Mononuclear cell (primary cell): ENCODE measurements around the gene GHRHR. TPM values are rescaled to one million over a fixed set of nuclear protein-coding genes. Genes with fewer than 3 reads are reported as not detected.

Source experiments
- H3K27me3 ChIP-seq: 2 replicates; pipeline ENCODE4 v1.6.0; 2011; ENCODE audit warnings: low read length, control low read depth; ENCODE audit not compliant: insufficient read depth
- H3K4me1 ChIP-seq: 2 replicates; pipeline ENCODE4 v1.5.1; 2011; ENCODE audit warnings: mild to moderate bottlenecking, low read length, control low read depth; ENCODE audit not compliant: insufficient read depth
- H3K4me3 ChIP-seq: 2 replicates; pipeline ENCODE4 v1.5.1; 2011; ENCODE audit warnings: mild to moderate bottlenecking, low read length, moderate library complexity
- H3K9me3 ChIP-seq: 2 replicates; pipeline ENCODE4 v1.5.1; 2011; ENCODE audit warnings: low read depth, mild to moderate bottlenecking, control low read depth, low read length
- total RNA-seq: library from RNA; depleted of rRNA; stranded (reverse); fragments of >200 nt; gene quantifications from one replicate; pipeline ENCODE4 v1.2.3, GENCODE V29; 2012

Gene GHRHR
- total RNA-seq, 1 donor, result not detected

- Histone ChIP-seq H3K4me1 (no peaks in the 10 kb centered on the region), H3K27me3 (no peaks in the 10 kb centered on the region), H3K4me3 (no peak overlapping the region), H3K9me3 (no peaks in the 10 kb centered on the region)
Measured at GRCh38 chr7:31017032-31017675, 53.4 kb downstream of the GHRHR start.

- H3K9me3 ChIP-seq, result no peaks in the 10 kb centered on the region
- H3K4me1 ChIP-seq, result no peaks in the 10 kb centered on the region
- no peaks in the 10 kb centered on the region for H3K27me3 ChIP-seq
- H3K4me3 ChIP-seq, result no peak overlapping the region
Measured at GRCh38 chr7:31017721-31018120, 54.0 kb downstream of the GHRHR start.

- H3K4me1 ChIP-seq, result no peaks in the 10 kb centered on the region
- H3K4me3 ChIP-seq, result no peak overlapping the region
- H3K27me3 ChIP-seq, result no peaks in the 10 kb centered on the region
- H3K9me3 ChIP-seq, result no peaks in the 10 kb centered on the region
Measured at GRCh38 chr7:31019509-31019908, 55.8 kb downstream of the GHRHR start.

GRCh38 chr7:31020161-31020560, 56.4 kb downstream of the GHRHR start:
- Histone ChIP-seq H3K27me3 (no peaks in the 10 kb centered on the region), H3K4me1 (no peaks in the 10 kb centered on the region), H3K4me3 (no peak overlapping the region), H3K9me3 (no peaks in the 10 kb centered on the region)

- H3K27me3 ChIP-seq, result no peaks in the 10 kb centered on the region
- H3K4me3 ChIP-seq, result no peak overlapping the region
- no peaks in the 10 kb centered on the region for H3K4me1 ChIP-seq
- H3K9me3 ChIP-seq, result no peaks in the 10 kb centered on the region
Measured at GRCh38 chr7:31020652-31021051, 56.9 kb downstream of the GHRHR start.

GRCh38 chr7:31022117-31022516, 58.4 kb downstream of the GHRHR start:
- Histone ChIP-seq H3K4me1 (no peaks in the 10 kb centered on the region), H3K27me3 (no peaks in the 10 kb centered on the region), H3K9me3 (no peaks in the 10 kb centered on the region), H3K4me3 (no peak overlapping the region)

- H3K9me3 ChIP-seq, result no peaks in the 10 kb centered on the region
- H3K4me3 ChIP-seq, result no peak overlapping the region
- H3K4me1 ChIP-seq, result no peaks in the 10 kb centered on the region
- no peaks in the 10 kb centered on the region for H3K27me3 ChIP-seq
Measured at GRCh38 chr7:31022726-31023125, 59.0 kb downstream of the GHRHR start.

- H3K9me3 ChIP-seq, result no peaks in the 10 kb centered on the region
- H3K27me3 ChIP-seq, result no peaks in the 10 kb centered on the region
- H3K4me3 ChIP-seq, result no peak overlapping the region
- no peaks in the 10 kb centered on the region for H3K4me1 ChIP-seq
Measured at GRCh38 chr7:31023877-31024276, 60.1 kb downstream of the GHRHR start.

- no peaks in the 10 kb centered on the region for H3K4me1 ChIP-seq
- H3K9me3 ChIP-seq, result no peaks in the 10 kb centered on the region
- H3K4me3 ChIP-seq, result no peak overlapping the region
- H3K27me3 ChIP-seq, result no peaks in the 10 kb centered on the region
Measured at GRCh38 chr7:31027161-31027965, 63.6 kb downstream of the GHRHR start.

- H3K9me3 ChIP-seq, result no peaks in the 10 kb centered on the region
- no peaks in the 10 kb centered on the region for H3K27me3 ChIP-seq
- no peak overlapping the region for H3K4me3 ChIP-seq
- no peaks in the 10 kb centered on the region for H3K4me1 ChIP-seq
Measured at GRCh38 chr7:31028006-31028405, 64.3 kb downstream of the GHRHR start.

GRCh38 chr7:31028417-31028992, 64.8 kb downstream of the GHRHR start:
- no peaks in the 10 kb centered on the region for H3K27me3 ChIP-seq
- H3K9me3 ChIP-seq, result no peaks in the 10 kb centered on the region
- no peaks in the 10 kb centered on the region for H3K4me1 ChIP-seq
- no peak overlapping the region for H3K4me3 ChIP-seq

Other genes starting within 250 kb of the GHRHR start
- 0.52 TPM for gene INMT, start 211.8 kb upstream of the GHRHR start, total RNA-seq
- gene MINDY4, start 192.5 kb upstream of the GHRHR start, total RNA-seq, result 0.21 TPM
- 0.42 TPM for gene AQP1, start 52.1 kb upstream of the GHRHR start, total RNA-seq
- under 0.01 TPM for gene ADCYAP1R1, start 88.4 kb downstream of the GHRHR start, total RNA-seq